HT1080 (cell line): ENCODE results near the gene C2CD4D. TPM values are rescaled to one million over a fixed set of nuclear protein-coding genes. Genes with fewer than 3 reads are reported as not detected.
"Not testable (repeated sequence)": the region's sequence is repeated elsewhere in the genome, so short reads cannot be mapped to it uniquely, and the experiment has no call there.

ENCODE experiments used
- DNase-seq: peaks from one replicate; pipeline ENCODE4 v3.0.0-alpha.2; 2015; ENCODE audit warnings: low read depth
- total RNA-seq: library from RNA; depleted of rRNA; stranded (reverse); fragments of >200 nt; shearing (Covaris generic); gene quantifications from 2 replicates; pipeline ENCODE4 v1.2.3, GENCODE V29; 2014

The C2CD4D gene
- total RNA-seq, 1 experiment from 2014 or later = not detected

DNA sequence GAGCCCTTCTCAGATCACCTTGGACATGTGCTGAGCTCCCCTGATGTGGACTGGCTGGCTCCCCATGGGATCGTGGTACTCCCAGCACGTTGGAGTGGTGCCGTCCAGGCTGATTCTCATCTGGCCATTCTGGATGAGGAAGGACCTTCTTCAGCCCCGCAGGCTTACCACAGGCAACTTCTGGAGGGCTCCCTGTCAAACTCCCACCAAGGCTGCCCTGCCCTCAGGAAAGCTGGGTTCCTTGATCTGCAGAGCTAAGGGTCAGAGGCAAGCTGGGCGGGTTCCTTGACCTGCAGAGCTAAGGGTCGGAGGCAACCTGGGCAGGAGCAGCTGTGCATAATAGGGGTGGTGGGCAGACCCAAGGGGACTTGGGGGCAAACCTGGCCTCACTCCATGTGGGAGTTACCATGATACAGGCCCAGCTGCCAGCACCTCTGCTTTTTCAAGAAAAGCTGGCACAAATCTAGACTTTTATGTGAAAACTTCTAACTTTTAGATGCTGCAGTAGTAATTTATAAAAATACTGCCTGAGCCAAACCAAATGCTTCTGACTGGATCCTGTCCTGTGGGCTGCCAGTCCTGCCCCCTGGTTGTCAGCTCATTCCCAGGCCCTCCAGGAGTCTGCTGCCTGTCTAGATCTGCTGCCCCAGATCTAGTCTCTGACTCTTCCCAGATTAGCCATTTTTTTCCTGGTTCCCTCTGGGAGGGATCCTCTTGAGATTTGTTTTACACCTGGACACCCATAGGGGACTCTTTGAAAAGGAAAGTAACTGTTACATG is 19.5 kb upstream of the C2CD4D start:
- DNase-seq = no peak

DNA sequence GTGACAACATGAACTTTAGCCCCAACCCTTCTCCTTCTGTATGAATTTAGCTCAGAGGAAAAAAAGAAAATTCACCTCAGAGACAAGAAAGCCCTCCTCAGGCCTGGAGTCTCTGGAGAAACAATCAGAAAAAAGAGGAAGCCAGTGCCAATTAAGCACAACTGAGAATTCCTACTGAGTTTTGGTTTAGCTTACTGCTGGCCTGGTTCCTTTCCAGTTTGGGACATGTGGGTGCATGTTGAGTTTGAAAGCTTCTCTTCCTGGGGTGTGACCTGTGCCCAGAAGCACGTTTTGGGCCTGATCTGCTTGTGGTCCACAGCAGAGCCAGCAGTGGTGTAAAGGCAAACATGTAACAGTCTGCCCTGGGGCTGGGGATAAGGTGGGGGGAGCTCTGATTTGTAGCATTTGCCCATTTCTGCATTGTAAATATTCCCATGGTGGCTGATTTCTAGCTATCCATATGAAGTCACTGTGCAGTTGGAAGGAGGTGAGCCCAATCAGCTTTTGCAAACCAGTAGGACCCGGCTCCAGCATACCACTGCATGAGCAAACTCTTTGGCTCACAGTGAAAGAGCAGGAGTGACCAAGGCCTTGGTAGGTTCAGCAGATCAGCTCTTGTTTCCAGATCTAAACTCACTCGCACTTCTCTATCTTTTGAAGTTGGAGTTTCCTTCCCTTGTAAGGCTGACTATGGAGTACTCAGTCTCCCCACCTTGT is 18.6 kb upstream of the C2CD4D start:
- DNase-seq = peak; percentile 50

DNA sequence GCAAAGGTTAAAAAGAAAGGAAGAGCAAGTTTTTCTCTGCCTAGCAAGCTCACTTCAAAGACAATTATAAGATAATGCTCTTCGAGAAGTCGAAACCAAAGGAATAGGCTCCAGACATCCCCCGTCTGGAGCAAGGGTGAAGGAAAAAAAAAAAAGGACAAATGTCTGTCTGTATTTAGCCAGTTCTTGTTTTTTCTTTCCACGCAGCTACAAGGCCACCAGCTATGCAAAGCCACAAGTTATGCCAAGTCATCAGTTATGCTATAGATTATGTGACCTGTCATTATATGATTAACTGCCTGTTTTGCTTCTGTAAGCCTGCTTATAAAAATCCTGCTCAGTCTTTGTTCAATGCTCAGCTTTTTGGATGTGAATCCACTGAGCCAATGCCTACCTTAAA is 16.3 kb upstream of the C2CD4D start:
- DNase-seq = no peak

DNA sequence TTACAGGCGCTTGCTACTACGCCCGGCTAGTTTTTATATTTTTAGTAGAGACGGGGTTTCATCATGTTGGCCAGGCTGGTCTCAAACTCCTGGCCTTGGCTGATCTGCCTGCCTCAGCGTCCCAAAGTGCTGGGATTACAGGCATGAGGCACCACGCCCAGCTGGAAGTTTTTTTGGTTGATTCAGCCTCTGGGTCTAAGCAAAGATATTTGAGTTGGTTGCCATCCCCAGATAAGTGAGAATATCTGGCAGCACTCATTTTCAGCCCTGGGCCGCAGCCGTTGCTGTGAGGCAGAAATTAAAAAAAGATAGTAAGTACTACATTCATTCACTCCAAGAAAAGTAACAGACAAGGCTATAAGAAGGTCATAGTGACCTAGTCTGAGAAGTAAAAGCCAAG is 15.9 kb upstream of the C2CD4D start:
- DNase-seq = not testable (repeated sequence)

DNA sequence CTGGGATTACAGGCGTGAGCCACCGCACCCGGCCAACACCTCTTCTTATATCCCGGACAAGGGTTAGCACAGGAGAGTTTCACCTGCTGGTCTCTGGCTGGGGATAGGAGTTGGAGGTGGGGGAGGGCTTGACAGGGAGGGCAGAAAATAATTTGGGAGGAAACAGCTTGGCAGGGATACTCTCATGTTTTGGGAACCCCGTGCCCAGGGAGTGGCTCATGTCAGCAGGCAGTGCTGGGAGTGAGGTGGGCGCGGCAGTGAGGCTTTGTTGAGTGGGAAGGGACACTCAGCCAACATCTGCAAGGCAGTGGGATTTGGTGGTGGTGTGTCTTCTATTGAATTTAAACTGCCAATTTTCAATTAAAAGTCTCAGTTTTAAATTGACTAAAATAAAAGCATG is 15.0 kb upstream of the C2CD4D start:
- no peak for DNase-seq

DNA sequence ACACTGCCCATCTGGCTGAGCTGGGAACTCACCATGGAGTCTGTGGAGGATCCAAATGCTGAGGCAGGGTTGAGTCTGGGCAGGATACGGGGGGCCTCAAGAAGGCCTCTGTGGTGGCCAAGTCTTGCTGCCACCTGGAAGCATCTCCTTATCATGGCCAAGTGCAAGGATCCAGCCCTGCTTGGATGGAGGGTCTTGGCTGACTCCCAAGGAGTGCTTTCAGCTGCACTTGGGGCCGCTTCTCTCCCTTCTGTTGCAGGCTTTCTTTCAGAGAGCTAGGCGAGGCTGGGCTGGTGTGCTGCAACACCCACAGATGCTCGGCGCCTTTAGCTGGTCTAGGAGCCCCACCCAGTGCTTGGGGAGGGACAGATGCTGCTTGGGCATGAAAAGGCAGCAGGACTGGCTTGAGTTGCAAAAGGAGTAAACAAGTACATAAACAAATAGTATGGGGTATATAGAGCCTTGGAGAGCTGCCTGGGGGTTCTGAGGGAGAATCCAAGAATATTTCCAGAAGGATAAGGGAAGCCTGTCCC is 13.9 kb upstream of the C2CD4D start, which contains the start of gene THEM5:
THEM5 (minus strand) TSS at position 302 of the 533 bp plus-strand sequence; CDS start at position 155, 147 bp downstream.
- DNase-seq = no peak

DNA sequence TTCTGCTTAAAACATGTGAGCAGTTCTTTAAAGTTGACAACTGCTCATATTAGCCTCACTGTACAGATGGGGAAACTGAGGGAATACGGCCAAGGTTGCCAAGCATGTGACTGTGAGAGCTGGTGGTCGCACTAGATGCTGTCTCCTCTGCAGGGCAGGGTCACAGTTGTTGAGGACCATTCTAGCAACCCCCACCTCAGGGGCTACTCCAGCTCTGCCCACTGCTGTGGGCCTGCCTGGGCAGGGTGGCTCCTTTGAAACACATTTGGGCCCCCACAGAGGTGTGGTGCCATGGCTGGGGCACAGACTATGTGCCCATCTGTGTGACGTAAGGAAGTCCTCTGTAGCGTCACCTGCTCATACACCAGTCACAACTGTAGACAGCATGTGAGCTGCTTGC is 13.1 kb upstream of the C2CD4D start:
- DNase-seq = no peak

DNA sequence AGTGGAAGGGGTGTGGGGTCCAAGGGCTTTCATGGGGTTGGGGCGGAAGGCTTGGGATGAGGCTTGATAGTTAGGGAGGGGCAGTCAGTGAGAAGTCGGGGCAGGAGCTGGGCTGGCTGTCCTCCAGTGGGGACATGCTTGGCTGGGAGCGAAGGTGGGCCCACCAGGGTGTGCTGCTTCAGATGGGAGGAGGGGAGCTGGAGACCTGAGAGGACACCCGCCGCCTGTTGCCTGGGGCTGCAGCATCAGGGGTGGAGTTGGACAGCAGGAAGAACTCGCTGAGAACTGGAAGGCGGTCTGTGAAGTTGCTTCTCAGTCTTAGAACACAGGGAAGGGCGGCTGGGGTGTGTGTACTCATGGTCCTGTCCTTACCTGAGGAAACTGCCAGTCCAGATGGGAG is 12.3 kb upstream of the C2CD4D start:
- no peak for DNase-seq

DNA sequence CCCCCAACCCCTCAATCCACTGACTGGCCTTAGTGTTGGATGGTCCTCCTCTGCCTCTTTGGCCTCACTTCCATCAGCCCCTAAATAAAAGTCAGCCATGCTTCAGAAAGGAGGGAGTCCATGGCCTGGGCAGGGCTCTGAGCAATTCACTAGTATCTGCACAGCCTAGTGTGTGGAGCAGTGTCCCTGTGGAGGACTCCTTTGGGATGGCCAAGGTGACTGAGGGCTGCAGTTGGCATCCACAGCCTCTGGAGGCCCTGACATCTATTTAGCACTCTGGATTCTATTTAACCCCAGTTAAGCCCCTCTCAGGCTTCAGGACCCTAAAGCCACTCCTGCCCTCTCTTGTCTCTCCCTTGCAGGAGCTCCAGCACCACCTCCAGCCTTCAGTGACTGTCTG is 10.3 kb upstream of the C2CD4D start:
- no peak for DNase-seq

DNA sequence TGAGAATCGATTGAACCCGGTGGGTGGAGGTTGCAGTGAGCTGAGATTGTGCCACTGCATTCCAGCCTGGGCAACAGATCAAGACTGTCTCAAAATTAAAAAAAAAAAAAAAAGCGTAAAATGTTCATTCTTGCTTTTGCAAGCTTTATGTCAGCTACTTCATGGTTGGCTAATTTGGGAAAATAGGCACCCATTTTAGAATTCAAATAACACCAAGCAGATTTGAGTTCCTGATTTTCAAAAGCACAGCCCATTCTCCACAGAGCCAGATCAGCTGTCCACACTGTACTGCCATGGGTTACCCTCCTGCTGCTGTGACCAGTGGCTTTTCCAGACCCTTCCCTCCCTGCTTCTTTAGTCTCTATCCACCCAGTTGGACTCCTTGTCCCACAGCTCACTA is 9.5 kb upstream of the C2CD4D start:
- no peak for DNase-seq

DNA sequence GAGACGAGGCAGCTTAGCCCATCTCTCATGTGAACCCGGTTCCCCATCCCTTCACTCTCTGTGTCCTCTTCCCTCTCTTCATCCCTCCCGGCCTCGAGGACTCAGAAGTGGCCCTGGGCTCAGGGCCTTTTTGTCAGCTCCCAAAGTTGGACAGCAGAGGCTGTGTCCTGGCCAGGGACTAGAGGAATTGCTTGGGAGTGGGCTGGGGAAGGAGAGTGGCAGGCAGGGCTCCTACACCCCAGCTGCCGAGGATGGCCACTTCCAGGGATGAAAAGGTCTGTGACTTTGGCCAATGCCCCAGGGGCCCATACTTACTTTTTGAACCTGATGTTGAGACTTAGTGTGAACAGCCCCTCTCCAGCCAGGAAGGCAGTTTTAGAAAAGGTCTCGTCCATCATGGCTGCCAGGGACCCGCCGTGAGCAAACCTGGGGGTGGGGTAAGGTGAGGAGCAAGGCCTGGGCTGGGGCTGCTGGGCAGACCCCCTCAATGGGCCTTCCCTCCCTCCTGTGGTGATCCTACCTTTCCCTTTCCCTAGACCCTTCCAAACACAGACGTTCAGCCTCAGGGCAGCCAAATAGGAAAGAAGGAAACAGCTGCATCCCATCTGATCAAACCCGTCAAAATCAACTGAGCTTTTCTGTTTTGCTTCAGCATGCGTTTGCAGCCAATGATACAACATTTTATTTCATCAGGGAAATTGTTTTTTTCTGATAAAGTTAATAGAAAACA is 8.4 kb upstream of the C2CD4D start:
- DNase-seq = no peak

DNA sequence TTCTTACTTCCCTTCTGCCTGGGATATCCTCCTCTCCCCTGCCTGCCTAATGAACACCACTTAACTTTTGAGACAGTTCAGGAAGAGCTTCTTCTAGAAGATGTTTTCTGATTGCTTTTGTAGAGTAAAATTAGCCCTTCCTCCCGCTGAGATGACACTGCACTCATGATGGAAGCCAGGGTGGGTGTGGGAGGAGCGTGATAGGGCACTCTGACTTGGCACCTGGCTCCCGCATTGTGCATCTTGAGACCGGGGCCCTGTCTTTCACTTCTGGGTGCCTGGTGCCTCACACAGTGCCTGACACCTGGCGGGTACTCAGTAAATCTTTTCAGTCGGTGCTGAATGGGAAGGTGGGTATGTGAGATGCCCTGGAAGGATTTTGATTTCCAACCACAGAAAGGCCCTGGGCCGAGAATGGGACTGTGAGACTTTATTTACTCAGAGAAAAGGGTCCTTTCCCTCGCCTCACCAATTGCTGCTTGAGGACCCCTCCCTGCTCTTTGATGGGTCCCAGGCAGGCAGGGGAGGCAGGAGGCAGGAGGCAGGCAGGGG is 7.1 kb upstream of the C2CD4D start:
- no peak for DNase-seq

DNA sequence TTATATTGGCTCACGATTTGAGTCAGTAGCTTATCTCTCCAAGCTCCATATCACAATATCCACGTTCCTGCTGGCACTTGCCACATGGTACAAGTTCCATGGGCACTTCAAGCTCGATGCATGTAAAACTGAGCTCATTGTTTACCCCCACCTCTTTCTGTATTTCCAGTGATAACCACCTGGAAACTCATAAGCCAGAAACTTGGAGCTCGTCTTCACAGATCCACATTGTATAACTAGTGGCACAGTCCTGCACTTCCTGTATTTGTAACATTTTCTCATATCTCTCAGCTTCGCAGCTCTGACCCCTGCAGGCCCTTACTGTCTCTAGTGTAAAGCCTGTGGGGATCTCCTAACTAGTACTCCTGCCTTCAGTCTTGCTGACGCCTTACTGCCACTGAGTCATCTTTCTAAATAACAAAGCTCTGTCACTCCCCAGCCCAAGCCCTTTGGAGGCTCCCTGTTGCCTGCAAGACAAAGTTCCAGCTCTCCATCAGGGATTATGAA is 6.5 kb upstream of the C2CD4D start:
- peak; percentile 89 for DNase-seq

DNA sequence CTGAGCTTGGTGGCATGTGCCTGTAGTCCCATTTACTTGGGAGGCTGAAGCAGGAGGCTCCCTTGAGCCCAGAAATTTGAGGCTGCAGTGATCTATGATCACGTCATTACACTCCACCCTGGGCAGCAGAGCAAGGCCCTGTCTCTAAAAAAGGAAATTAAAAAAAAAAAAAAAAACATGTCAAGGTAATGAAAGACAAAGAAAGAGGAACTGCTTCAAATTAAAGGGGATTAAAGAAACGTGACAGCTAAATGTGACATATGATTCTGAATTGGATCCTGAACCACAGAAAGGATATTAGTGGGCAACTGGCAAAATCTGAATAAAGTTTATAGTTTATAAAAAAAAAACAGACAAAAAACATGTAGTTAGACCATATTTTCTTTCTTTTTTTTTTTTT is 3.8 kb upstream of the C2CD4D start:
- DNase-seq = no peak

DNA sequence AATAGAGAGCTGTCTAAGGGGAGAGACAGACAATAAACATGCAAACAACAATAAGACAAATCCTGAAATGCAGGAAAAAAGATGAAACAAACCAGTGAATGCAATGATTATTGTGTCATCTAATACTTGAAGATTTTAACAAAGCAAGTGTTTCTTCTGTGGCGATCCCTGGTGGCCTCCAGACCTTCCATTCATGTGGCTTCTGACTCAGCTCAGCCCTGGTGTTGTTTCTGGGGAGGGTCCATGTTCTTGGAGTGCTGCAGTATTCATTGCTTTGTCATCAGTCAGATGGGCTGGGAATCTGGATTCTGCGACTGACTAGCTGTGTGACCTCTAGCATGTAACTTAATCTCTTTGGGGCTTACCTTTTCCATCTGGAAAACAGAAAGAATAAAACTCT is 1.5 kb upstream of the C2CD4D start:
- peak; percentile 95 for DNase-seq

DNA sequence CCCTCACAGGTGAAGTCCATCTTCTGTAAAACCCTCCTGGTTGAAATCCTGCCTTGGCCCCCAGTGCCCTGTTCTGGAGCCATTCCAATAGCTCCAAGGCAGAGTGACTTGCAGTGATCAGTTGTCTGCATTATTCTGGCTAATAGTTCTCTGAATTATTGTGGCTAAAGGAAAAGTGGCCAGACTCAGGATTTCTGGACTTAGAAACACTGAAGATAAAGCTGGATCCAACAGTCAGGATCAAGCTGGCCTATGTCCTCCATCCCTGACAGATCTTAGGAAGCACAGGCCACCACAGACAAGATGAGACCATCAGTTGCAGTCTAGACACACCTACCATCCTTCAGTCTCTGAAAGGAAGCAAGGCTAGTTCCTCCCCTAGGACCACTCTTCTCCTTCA is 801 bp upstream of the C2CD4D start:
- no peak for DNase-seq

DNA sequence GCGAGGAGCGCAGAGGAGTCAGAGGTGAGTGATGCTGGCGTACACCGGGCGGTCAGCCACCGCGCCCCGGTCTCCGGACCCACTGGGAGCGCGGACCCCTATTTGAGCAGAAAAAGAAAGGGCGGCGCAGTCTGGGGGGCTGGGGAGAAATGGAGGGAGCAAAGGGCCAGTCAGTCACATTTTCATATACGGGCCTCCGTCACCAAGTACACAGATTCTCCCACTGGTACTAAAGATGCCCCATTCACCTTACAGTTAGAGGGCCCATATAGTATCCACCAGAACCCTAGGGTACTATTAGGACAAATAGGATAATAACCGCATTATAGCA is 573 bp downstream of the C2CD4D start:
- DNase-seq = no peak

DNA sequence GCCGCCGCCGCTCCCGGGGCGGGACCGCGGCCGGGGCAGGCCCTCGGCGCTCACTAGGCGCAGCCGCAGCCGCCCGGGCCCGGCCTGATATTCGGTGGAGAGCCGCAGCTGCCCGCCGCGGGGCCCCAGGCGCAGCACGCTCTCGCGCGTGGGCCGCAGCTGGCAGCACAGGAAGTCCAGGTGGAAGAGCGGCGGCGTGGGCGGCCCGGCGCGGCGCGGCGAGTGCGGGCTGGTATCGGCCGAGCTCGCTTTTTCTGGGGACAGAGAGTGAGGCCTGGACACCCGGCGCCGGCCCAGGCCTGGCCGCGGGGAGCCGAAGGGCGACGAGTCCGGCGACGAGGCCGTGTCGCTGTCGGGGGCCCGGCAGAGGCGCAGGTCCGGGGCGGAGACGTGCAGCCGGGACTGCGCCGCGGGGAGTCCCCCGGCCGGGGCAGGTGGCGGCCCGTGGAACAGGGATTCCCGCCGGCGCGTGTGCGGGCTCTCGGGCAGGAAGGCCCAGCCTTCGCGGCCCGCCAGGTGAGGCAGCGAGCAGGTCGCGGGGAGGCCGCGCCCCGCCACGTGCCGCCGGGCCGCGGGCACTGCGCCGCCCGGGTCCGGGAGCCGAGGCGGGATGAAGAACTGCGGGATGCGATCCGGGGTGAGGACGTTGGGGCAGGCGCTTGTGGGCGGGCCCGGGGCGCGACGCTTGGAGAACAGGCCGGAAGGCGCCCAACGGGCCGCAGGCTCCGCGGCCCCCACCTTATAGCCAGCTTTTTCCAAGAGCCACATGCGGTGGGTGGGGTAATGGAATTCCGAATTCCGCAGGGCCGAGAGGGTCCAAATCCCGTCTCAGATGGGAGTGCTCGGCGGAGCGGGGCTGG is 1.2 kb downstream of the C2CD4D start:
- DNase-seq = no peak

DNA sequence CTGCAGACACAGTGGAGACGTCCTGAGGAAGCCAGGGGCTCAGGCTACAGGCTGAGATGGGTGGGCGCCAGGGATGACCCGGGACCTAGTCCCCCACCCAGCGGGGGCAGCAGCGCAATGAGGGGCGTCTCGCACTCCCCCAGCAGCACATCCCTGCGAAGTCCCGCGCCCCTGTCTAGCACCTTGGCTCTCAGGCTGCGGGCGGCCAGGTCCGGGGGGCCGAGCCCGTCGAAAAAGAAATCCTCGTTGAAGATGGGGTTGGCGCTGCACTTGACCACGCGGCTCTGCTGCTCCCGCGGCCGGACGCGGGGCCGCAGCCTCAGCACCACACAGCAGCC is 1.8 kb downstream of the C2CD4D start:
- no peak for DNase-seq

DNA sequence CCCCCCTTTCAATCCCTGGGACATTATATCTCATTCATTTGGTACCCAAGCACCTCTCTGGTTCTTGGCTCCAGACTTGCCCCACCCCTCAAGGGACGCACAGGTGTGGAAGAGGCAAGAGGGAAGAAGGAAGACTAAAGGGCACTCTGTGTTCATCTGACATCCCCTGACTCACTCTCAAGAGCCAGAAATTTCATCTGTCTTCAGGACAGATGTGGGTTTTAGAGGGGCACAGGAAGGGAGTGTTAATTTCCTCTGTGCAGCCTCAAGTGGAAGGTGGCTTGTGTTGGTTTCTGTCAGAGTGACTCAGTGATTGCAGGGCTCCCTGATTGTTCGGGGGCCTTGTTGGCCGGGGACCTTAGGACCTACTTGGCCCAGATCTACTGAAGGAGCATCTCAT is 2.4 kb downstream of the C2CD4D start:
- DNase-seq = peak; percentile 67

DNA sequence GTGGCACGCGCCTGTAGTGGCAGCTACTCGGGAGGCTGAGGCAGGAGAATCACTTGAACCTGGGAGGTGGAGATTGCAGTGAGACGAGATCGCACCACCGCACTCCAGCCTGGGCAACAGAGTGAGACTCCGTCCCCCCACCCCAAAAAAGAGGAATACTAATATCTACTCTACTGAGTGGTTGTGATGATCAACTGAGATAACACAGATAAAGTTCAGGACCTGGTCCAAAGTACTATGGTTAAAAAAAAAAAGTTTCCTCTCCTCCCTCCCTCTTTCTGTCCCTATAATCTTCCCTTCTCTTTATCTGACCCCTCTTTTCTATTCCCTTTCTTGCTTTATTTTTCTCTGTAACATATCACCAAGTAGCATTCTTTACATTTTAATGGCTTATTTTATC is 4.0 kb downstream of the C2CD4D start:
- no peak for DNase-seq
